H1 (cell line): ENCODE data around the gene EML5. TPM values are rescaled to one million over a fixed set of nuclear protein-coding genes. Genes with fewer than 3 reads are reported as not detected.

Experiments
- CTCF ChIA-PET: fragments of 300-600 bp; sonication (Branson Sonifier 250); formaldehyde crosslinking; loops from one replicate; lab custom pipeline; 2021; ENCODE audit not compliant: partially characterized antibody; lab: Charles Lee
- POLR2A ChIA-PET: fragments of 300-600 bp; sonication (Branson Sonifier 250); formaldehyde crosslinking; loops from one replicate; lab custom pipeline; 2021; ENCODE audit warnings: inconsistent platforms; ENCODE audit not compliant: partially characterized antibody; lab: Charles Lee
- DNase-seq, 2 experiments: peaks; one replicate each; pipeline versions ENCODE4 v3.0.0 to v3.0.0-alpha.2; 2010 to 2022; ENCODE audit warnings: low spot score in 2 of 2, low read depth in 1 of 2, mixed read lengths in 1 of 2
- FAIRE-seq: peaks from 2 replicates; lab custom pipeline; 2011; peaks lifted over from hg19 to GRCh38; lab: Jason Lieb, UNC
- H2AFZ ChIP-seq: 2 replicates; pipeline ENCODE4 v1.8.1; 2012; ENCODE audit warnings: low read length, inconsistent platforms
- H2AK5ac ChIP-seq: 2 replicates; pipeline ENCODE4 v1.6.1; 2013; ENCODE audit warnings: low read depth, low read length
- H2BK120ac ChIP-seq: replicated peaks from 2 replicates; pipeline ENCODE3; 2013; ENCODE audit warnings: low read depth, low read length, inconsistent platforms
- H2BK12ac ChIP-seq: 2 replicates; pipeline ENCODE4 v1.6.1; 2013; ENCODE audit warnings: low read depth, low read length
- H2BK15ac ChIP-seq: 2 replicates; pipeline ENCODE4 v1.6.1; 2013; ENCODE audit warnings: low read length
- H2BK20ac ChIP-seq: 2 replicates; pipeline ENCODE4 v1.6.1; 2013; ENCODE audit warnings: low read length
- H2BK5ac ChIP-seq: 2 replicates; pipeline ENCODE4 v1.6.1; 2013; ENCODE audit warnings: low read depth, low read length
- H3K14ac ChIP-seq: 2 replicates; pipeline ENCODE4 v1.6.1; 2013; ENCODE audit warnings: inconsistent platforms; ENCODE audit not compliant: insufficient read length
- H3K18ac ChIP-seq: 2 replicates; pipeline ENCODE4 v1.6.1; 2013; ENCODE audit warnings: low read length; ENCODE audit errors: extremely low read depth
- H3K23ac ChIP-seq: 2 replicates; pipeline ENCODE4 v1.6.1; 2013; ENCODE audit warnings: inconsistent platforms; ENCODE audit not compliant: insufficient read length
- H3K23me2 ChIP-seq: 2 replicates; pipeline ENCODE4 v1.6.1; 2013; ENCODE audit warnings: low read depth, low read length
- H3K27ac ChIP-seq: 2 replicates; pipeline ENCODE4 v1.6.1; 2011; ENCODE audit warnings: low read depth, low read length, inconsistent platforms
- H3K27me3 ChIP-seq, 4 experiments: replicated peaks in 1 of 4; 1 replicate in 1 of 4; 2 replicates in 3 of 4; pipeline versions ENCODE4 v1.6.1 to v1.8.1; 2011 to 2013; ENCODE audit warnings: low read length in 3 of 4, mild to moderate bottlenecking in 3 of 4, inconsistent platforms in 2 of 4, mixed read lengths in 2 of 4, moderate library complexity in 1 of 4; ENCODE audit not compliant: control insufficient read depth in 3 of 4, insufficient read depth in 3 of 4; ENCODE audit errors: extremely low read depth in 1 of 4
- H3K36me3 ChIP-seq, 4 experiments: 2 replicates each; pipeline versions ENCODE4 v1.6.1 to v1.8.1; 2011 to 2013; ENCODE audit warnings: mild to moderate bottlenecking in 4 of 4, low read length in 3 of 4, moderate library complexity in 2 of 4, control low read depth in 1 of 4, inconsistent platforms in 1 of 4; ENCODE audit not compliant: insufficient read depth in 4 of 4, control insufficient read depth in 2 of 4
- H3K4ac ChIP-seq: replicated peaks from 2 replicates; pipeline ENCODE3; 2013; ENCODE audit warnings: low read length, low read depth, mixed read lengths, inconsistent platforms; ENCODE audit not compliant: insufficient read length
- H3K4me1 ChIP-seq, 4 experiments: replicated peaks in 1 of 4; 1 replicate in 1 of 4; 2 replicates in 3 of 4; pipeline versions ENCODE4 v1.6.1 to v1.8.1; 2011 to 2013; ENCODE audit warnings: low read length in 3 of 4, inconsistent platforms in 2 of 4, mixed read lengths in 1 of 4; ENCODE audit not compliant: insufficient read depth in 4 of 4, control insufficient read depth in 3 of 4
- H3K4me2 ChIP-seq, 2 experiments: 2 replicates each; pipeline versions ENCODE4 v1.6.1 to v1.8.1; 2011 to 2013; ENCODE audit warnings: low read depth in 2 of 2, low read length in 2 of 2, control low read depth in 1 of 2, inconsistent platforms in 1 of 2, mild to moderate bottlenecking in 1 of 2; ENCODE audit not compliant: insufficient read depth in 1 of 2
- H3K4me3 ChIP-seq, 4 experiments: fragments of 200-600, 300-600 bp in 1 of 4; sonication (generic), shearing (Covaris generic), sonication (Bioruptor Twin) in 1 of 4; 2 replicates each; pipeline versions ENCODE4 v1.5.1 to v1.8.1; 2011 to 2016; ENCODE audit warnings: low read length in 4 of 4, low read depth in 3 of 4, control low read depth in 2 of 4, inconsistent platforms in 2 of 4, mild to moderate bottlenecking in 2 of 4, mixed read lengths in 1 of 4, moderate library complexity in 1 of 4; ENCODE audit not compliant: insufficient read depth in 2 of 4; ENCODE audit errors: extremely low read depth in 1 of 4
- H3K56ac ChIP-seq: replicated peaks from 2 replicates; pipeline ENCODE3; 2013; ENCODE audit warnings: low read depth, mild to moderate bottlenecking, mixed read lengths, low read length, inconsistent platforms; ENCODE audit not compliant: insufficient read length
- H3K79me1 ChIP-seq: 2 replicates; pipeline ENCODE4 v1.6.1; 2013; ENCODE audit warnings: low read depth, low read length, control low read depth
- H3K79me2 ChIP-seq, 2 experiments: 2 replicates each; pipeline versions ENCODE4 v1.6.1 to v1.8.1; 2012 to 2013; ENCODE audit warnings: low read length in 2 of 2, mild to moderate bottlenecking in 2 of 2, inconsistent platforms in 1 of 2; ENCODE audit not compliant: insufficient read depth in 2 of 2, control insufficient read depth in 1 of 2
- H3K9ac ChIP-seq, 4 experiments: replicated peaks in 1 of 4; 1 replicate in 1 of 4; 2 replicates in 3 of 4; pipeline versions ENCODE4 v1.6.1 to v1.8.1; 2011 to 2013; ENCODE audit warnings: low read depth in 3 of 4, low read length in 3 of 4, control low read depth in 2 of 4, mild to moderate bottlenecking in 2 of 4, moderate library complexity in 2 of 4, inconsistent platforms in 1 of 4; ENCODE audit errors: extremely low read depth in 1 of 4
- H3K9me3 ChIP-seq, 2 experiments: 2 replicates each; pipeline versions ENCODE4 v1.6.1 to v1.8.1; 2012 to 2013; ENCODE audit warnings: mild to moderate bottlenecking in 2 of 2, moderate library complexity in 2 of 2, control low read depth in 1 of 2, inconsistent platforms in 1 of 2, low read depth in 1 of 2, low read length in 1 of 2, mixed read lengths in 1 of 2; ENCODE audit not compliant: insufficient read depth in 2 of 2
- H4K20me1 ChIP-seq, 2 experiments: replicated peaks in 1 of 2; 2 replicates each; pipeline versions ENCODE3 to v1.8.1; 2011 to 2013; ENCODE audit warnings: inconsistent platforms in 2 of 2, low read length in 2 of 2, mild to moderate bottlenecking in 1 of 2; ENCODE audit not compliant: insufficient read depth in 2 of 2, control insufficient read depth in 1 of 2
- H4K5ac ChIP-seq: 2 replicates; pipeline ENCODE4 v1.6.1; 2013; ENCODE audit warnings: low read length, low read depth, mixed read lengths, inconsistent platforms; ENCODE audit not compliant: insufficient read length
- H4K8ac ChIP-seq: 2 replicates; pipeline ENCODE4 v1.8.0; 2013; ENCODE audit warnings: mild to moderate bottlenecking, moderate library complexity, low read length, inconsistent platforms; ENCODE audit not compliant: insufficient read depth; ENCODE audit errors: extremely low read depth
- H4K91ac ChIP-seq: replicated peaks from 2 replicates; pipeline ENCODE3; 2013; ENCODE audit warnings: low read length, mixed read lengths, inconsistent platforms; ENCODE audit not compliant: insufficient read length
- ASH2L ChIP-seq: fragments of 200-600, 300-600 bp; sonication (generic); IDR thresholded peaks from one replicate; pipeline ENCODE4 v1.7.1; 2017; ENCODE audit warnings: low read length
- ATF2 ChIP-seq: IDR thresholded peaks from 2 replicates; pipeline ENCODE4 v1.6.1; 2012; ENCODE audit warnings: low read length, inconsistent platforms
- CEBPB ChIP-seq: IDR thresholded peaks from 2 replicates; pipeline ENCODE4 v1.6.1; 2012; ENCODE audit warnings: low read depth, low read length
- CHD2 ChIP-seq: IDR thresholded peaks from 2 replicates; pipeline ENCODE4 v1.6.1; 2012; ENCODE audit warnings: low read length, improper control_type of control experiment
- HDAC6 ChIP-seq: IDR thresholded peaks from one replicate; pipeline ENCODE4 v1.7.1; 2012; ENCODE audit warnings: low read depth, mild to moderate bottlenecking, inconsistent platforms, low read length, moderate library complexity
- KDM5A ChIP-seq: fragments of 200-600 bp; IDR thresholded peaks from 2 replicates; pipeline ENCODE4 v1.7.1; 2012; ENCODE audit warnings: mild to moderate bottlenecking, low read length, inconsistent platforms, mixed read lengths
- NRF1 ChIP-seq: IDR thresholded peaks from 2 replicates; pipeline ENCODE4 v1.6.1; 2011; ENCODE audit warnings: mild to moderate bottlenecking, low read depth, low read length, improper control_type of control experiment
- PHF8 ChIP-seq: fragments of 200-600 bp; sonication (generic); conservative IDR thresholded peaks from 2 replicates; pipeline ENCODE4 v1.7.1; 2012; ENCODE audit warnings: low read depth, mild to moderate bottlenecking, inconsistent platforms, low read length, moderate library complexity
- POLR2AphosphoS5 ChIP-seq: IDR thresholded peaks from 2 replicates; pipeline ENCODE4 v1.6.1; 2011; ENCODE audit warnings: low read depth, low read length
- TBP ChIP-seq: IDR thresholded peaks from 2 replicates; pipeline ENCODE4 v1.6.1; 2011; ENCODE audit warnings: low read depth, low read length, improper control_type of control experiment
- ZNF274 ChIP-seq: IDR thresholded peaks from 2 replicates; pipeline ENCODE4 v1.7.0; 2012; ENCODE audit warnings: low read length, borderline replicate concordance; ENCODE audit errors: extremely low read depth
- WGBS, 2 experiments: shearing (Covaris generic) in 1 of 2; methylation state at CpG; one replicate each; pipeline versions ENCODE4 v1.1.6 to v1.1.7; 2013 to 2015; ENCODE audit warnings: low lambda C conversion rate in 2 of 2, mixed read lengths in 2 of 2, inconsistent platforms in 1 of 2, low coverage in 1 of 2, missing lambda C conversion rate in 1 of 2; ENCODE audit not compliant: insufficient replicate concordance in 2 of 2, insufficient coverage in 1 of 2, insufficient read length in 1 of 2; ENCODE audit errors: extremely low coverage in 1 of 2, missing lambda C conversion rate in 1 of 2; 5-methylcytosine and 5-hydroxymethylcytosine counted together
- polyA plus RNA-seq, 7 experiments: library from polyadenylated mRNA; depleted of rRNA in 3 of 7; stranded (reverse) in 5 of 7; unstranded in 2 of 7; fragments of >200 nt in 5 of 7; fragments of 200-250 nt in 2 of 7; gene quantifications; 1 replicate in 5 of 7; 2 replicates in 1 of 7; 4 replicates in 1 of 7; pipeline versions ENCODE4 v1.2.1 to v1.2.3, GENCODE V29; 2011 to 2013; ENCODE audit warnings: missing spikeins in 2 of 7, mixed read lengths in 2 of 7
- total RNA-seq: library from RNA; stranded (reverse); fragmentation: NEBNext Ultra II Directional; extraction: Animal tissue kit (Norgen Biotek cat#: 25700); gene quantifications from 2 replicates; pipeline ENCODE4 v1.2.1, GENCODE V29; 2021

EML5 gene
- total and polyA plus RNA-seq, 2 of the 8 experiments (the other 6 are each of a cell fraction or from before 2014, with no cell fraction given): 0.39 to 0.88 TPM

- H3K56ac ChIP-seq: no peak overlapping the region
- H4K91ac ChIP-seq: no peak overlapping the region
- H2BK15ac ChIP-seq: no peak overlapping the region
- DNase-seq (no peak), FAIRE-seq (no peak)
- H3K27me3 ChIP-seq: peaks cover 8 to 30% (median 19%) of the 10 kb centered on the region in 4 experiments
- H3K23ac ChIP-seq: no peak overlapping the region
- H2AFZ ChIP-seq: peak overlapping the region; percentile 96
- no peaks in the 10 kb centered on the region for H3K36me3 ChIP-seq
- no peaks in the 10 kb centered on the region for H3K79me1 ChIP-seq
- H4K20me1 ChIP-seq: no peaks in the 10 kb centered on the region
- no peak overlapping the region for H2BK120ac ChIP-seq
- H3K9me3 ChIP-seq: no peaks in the 10 kb centered on the region
- peak overlapping the region; percentile 85; the same call in 1 of the 2 replicates for H4K8ac ChIP-seq
- H2AK5ac ChIP-seq: no peak overlapping the region
- no peak overlapping the region for H3K18ac ChIP-seq
- H2BK20ac ChIP-seq: no peak overlapping the region
- ChIA-PET CTCF (interaction anchor here (0.9 to 2.8 kb wide), 6 partner anchors 36 to 149 kb away, joined by 3 to 18 read pairs (median 3); no protein-coding TSS in a partner anchor), POLR2A (interaction anchor here (1.3 kb wide), 1 partner anchor 31 kb away, joined by 3 read pairs; the partner anchor contains the start of gene TTC8)
- H3K79me2 ChIP-seq: no peaks in the 10 kb centered on the region
- H3K27ac ChIP-seq: no peak overlapping the region
- H3K9ac ChIP-seq: peak overlapping the region in 3 of 4 experiments; percentile 29 to 63 (median 51); a peak in 4 of 7 replicates
- H2BK5ac ChIP-seq: no peak overlapping the region
- H3K23me2 ChIP-seq: peaks cover 10% of the 10 kb centered on the region; the same call in 1 of the 2 replicates
- TF ChIP-seq ATF2: no peak
- no peak for TF ChIP-seq ASH2L
- no peak for TF ChIP-seq KDM5A
- no peak for TF ChIP-seq TBP
- TF ChIP-seq NRF1: no peak
- TF ChIP-seq CEBPB: no peak
- no peak for TF ChIP-seq POLR2AphosphoS5
- no peak for TF ChIP-seq PHF8
- no peak for TF ChIP-seq ZNF274
- TF ChIP-seq HDAC6: no peak
- TF ChIP-seq CHD2: no peak
- no peak overlapping the region for H3K4ac ChIP-seq
- peak overlapping the region; percentile 76 to 100; a peak in 3 of 4 replicates for H3K4me2 ChIP-seq
- H3K14ac ChIP-seq: no peak overlapping the region
- H3K4me1 ChIP-seq: no peaks in the 10 kb centered on the region
- WGBS, 2 experiments: 72% methylated on average over 13 of the region's 13 CpGs; no CpG with 5 or more reads in 1 of the 2 experiments
- peak overlapping the region; percentile 38 to 81 (median 74) for H3K4me3 ChIP-seq
- H2BK12ac ChIP-seq: 0 out of 2 replicates have a peak overlapping the region, but pooled peaks have one; percentile 14
- H4K5ac ChIP-seq: peak overlapping the region; percentile 6
Measured at GRCh38 chr14:88793259-88793625, 489 bp upstream of the EML5 start.
